Measurements from ENCODE around the gene LBH.

- TF ChIP-seq EZH2 (IDR thresholded peaks at IDR 0.05; ENCODE audit: insufficient read depth, poor library complexity, severe bottlenecking), result no peak
- no peak for TF ChIP-seq EZH2phosphoT487 (IDR thresholded peaks at IDR 0.05; ENCODE audit: insufficient read depth, low read depth)
These were observed 24.4 kb downstream of the LBH start for GRCh38 chr2:30255466-30256408.

All from GM23248 (cell line).